SK-N-MC (cell line): ENCODE data around the gene KAZN.

Source experiments
- DNase-seq: peaks from one replicate; pipeline ENCODE4 v3.0.0-alpha.2; 2011; ENCODE audit warnings: low read depth, low spot score
- H3K27ac ChIP-seq: fragments of 200-600 bp; sonication (generic); 2 replicates; pipeline ENCODE4 v1.5.1; 2016; ENCODE audit warnings: mixed run types
- H3K36me3 ChIP-seq: fragments of 200-600 bp; sonication (generic); 2 replicates; pipeline ENCODE4 v1.6.1; 2017; ENCODE audit warnings: antibody characterized with exemption, low read length, mixed read lengths; ENCODE audit not compliant: insufficient read depth
- H3K4me3 ChIP-seq: fragments of 200-600 bp; sonication (generic); 2 replicates; pipeline ENCODE4 v1.5.1; 2016
- H3K9ac ChIP-seq: fragments of 200-600 bp; sonication (generic); 2 replicates; pipeline ENCODE4 v1.8.0; 2017; ENCODE audit warnings: mixed run types, mixed read lengths; ENCODE audit not compliant: insufficient read length
- H3K9me3 ChIP-seq: fragments of 200-600 bp; sonication (generic); 2 replicates; pipeline ENCODE4 v1.6.1; 2017; ENCODE audit warnings: low read depth, mild to moderate bottlenecking, antibody characterized with exemption, low read length, moderate library complexity, mixed read lengths
- EZH2 ChIP-seq: fragments of 200-600 bp; sonication (generic); IDR thresholded peaks from one replicate; pipeline ENCODE4 v1.6.1; 2017; ENCODE audit warnings: antibody characterized with exemption
- FOXP2 ChIP-seq: optimal IDR thresholded peaks from 2 replicates; pipeline ENCODE3; 2011; ENCODE audit warnings: mild to moderate bottlenecking, moderate library complexity; ENCODE audit not compliant: insufficient read depth; ENCODE audit errors: extremely low read length, control extremely low read depth
- POLR2AphosphoS5 ChIP-seq: IDR thresholded peaks from 2 replicates; pipeline ENCODE4 v1.6.1; 2012; ENCODE audit warnings: mild to moderate bottlenecking, low read depth, low read length, borderline replicate concordance

The KAZN gene

GRCh38 chr1:15018767-15019166, 420.3 kb downstream of the KAZN start:
- Histone ChIP-seq H3K4me3 (no peak overlapping the region), H3K9me3 (no peaks in the 10 kb centered on the region), H3K27ac (no peak overlapping the region), H3K9ac (no peak overlapping the region), H3K36me3 (no peaks in the 10 kb centered on the region)
- no peak for DNase-seq
- no peak for TF ChIP-seq FOXP2
- TF ChIP-seq POLR2AphosphoS5, result no peak
- no peak for TF ChIP-seq EZH2

- no peak for DNase-seq
- Histone ChIP-seq H3K4me3 (no peak overlapping the region), H3K9me3 (no peaks in the 10 kb centered on the region), H3K36me3 (no peaks in the 10 kb centered on the region), H3K9ac (no peak overlapping the region), H3K27ac (no peak overlapping the region)
- TF ChIP-seq POLR2AphosphoS5 (no peak), EZH2 (no peak), FOXP2 (no peak)
Measured at GRCh38 chr1:15020943-15021745, 422.7 kb downstream of the KAZN start.

- H3K9me3 ChIP-seq, result no peaks in the 10 kb centered on the region
Measured at GRCh38 chr1:15022048-15022447, 423.6 kb downstream of the KAZN start.

GRCh38 chr1:15023205-15023604, 424.7 kb downstream of the KAZN start:
- no peaks in the 10 kb centered on the region for H3K36me3 ChIP-seq
- no peak for DNase-seq
- no peak overlapping the region for H3K4me3 ChIP-seq
- H3K9ac ChIP-seq, result no peak overlapping the region
- H3K9me3 ChIP-seq, result no peaks in the 10 kb centered on the region
- H3K27ac ChIP-seq, result no peak overlapping the region
- TF ChIP-seq EZH2 (no peak), FOXP2 (no peak), POLR2AphosphoS5 (no peak)

More at GRCh38 chr1:15022048-15022447, 423.6 kb downstream of the KAZN start:
- DNase-seq, result no peak
- Histone ChIP-seq H3K27ac (no peak overlapping the region), H3K4me3 (no peak overlapping the region), H3K9ac (no peak overlapping the region), H3K36me3 (no peaks in the 10 kb centered on the region)
- TF ChIP-seq POLR2AphosphoS5, result no peak

- no peak for TF ChIP-seq FOXP2
- TF ChIP-seq EZH2, result no peak
- no peak for TF ChIP-seq POLR2AphosphoS5
- Histone ChIP-seq H3K9me3 (no peaks in the 10 kb centered on the region), H3K27ac (no peak overlapping the region), H3K36me3 (no peaks in the 10 kb centered on the region), H3K9ac (no peak overlapping the region), H3K4me3 (no peak overlapping the region)
- DNase-seq, result no peak
Measured at GRCh38 chr1:15023976-15024375, 425.5 kb downstream of the KAZN start.

GRCh38 chr1:15026117-15026489, 427.6 kb downstream of the KAZN start:
- no peak overlapping the region for H3K4me3 ChIP-seq
- H3K27ac ChIP-seq, result no peak overlapping the region
- no peak for DNase-seq
- no peak overlapping the region for H3K9ac ChIP-seq
- no peak for TF ChIP-seq POLR2AphosphoS5
- no peak for TF ChIP-seq EZH2
- TF ChIP-seq FOXP2, result no peak
- no peaks in the 10 kb centered on the region for H3K36me3 ChIP-seq
- no peaks in the 10 kb centered on the region for H3K9me3 ChIP-seq

GRCh38 chr1:15027515-15027986, 429.1 kb downstream of the KAZN start:
- no peaks in the 10 kb centered on the region for H3K9me3 ChIP-seq
- TF ChIP-seq FOXP2 (no peak), POLR2AphosphoS5 (no peak), EZH2 (no peak)
- no peak overlapping the region for H3K4me3 ChIP-seq
- H3K36me3 ChIP-seq, result no peaks in the 10 kb centered on the region
- H3K27ac ChIP-seq, result no peak overlapping the region
- DNase-seq, result no peak
- H3K9ac ChIP-seq, result no peak overlapping the region

- no peak overlapping the region for H3K4me3 ChIP-seq
- TF ChIP-seq EZH2 (no peak), POLR2AphosphoS5 (no peak), FOXP2 (no peak)
- no peak overlapping the region for H3K9ac ChIP-seq
- H3K9me3 ChIP-seq, result no peaks in the 10 kb centered on the region
- DNase-seq, result no peak
- no peak overlapping the region for H3K27ac ChIP-seq
- H3K36me3 ChIP-seq, result no peaks in the 10 kb centered on the region
Measured at GRCh38 chr1:15028102-15028501, 429.6 kb downstream of the KAZN start.

- DNase-seq, result no peak
- Histone ChIP-seq H3K27ac (no peak overlapping the region), H3K9me3 (no peaks in the 10 kb centered on the region), H3K36me3 (no peaks in the 10 kb centered on the region), H3K4me3 (no peak overlapping the region), H3K9ac (no peak overlapping the region)
- TF ChIP-seq FOXP2 (no peak), POLR2AphosphoS5 (no peak), EZH2 (no peak)
Measured at GRCh38 chr1:15028616-15029015, 430.1 kb downstream of the KAZN start.
